WTC11 (cell line): ENCODE measurements around the gene PI3.

ENCODE experiments used
- CREB1 ChIP-seq: sonication (generic); formaldehyde crosslinking; IDR thresholded peaks from 2 replicates; pipeline ENCODE4 v1.8.0; 2023; ENCODE audit warnings: mild to moderate bottlenecking, missing genetic modification reagents
- RELA ChIP-seq: sonication (generic); formaldehyde crosslinking; IDR thresholded peaks from 2 replicates; pipeline ENCODE4 v1.8.1; 2022; ENCODE audit warnings: missing genetic modification reagents, mild to moderate bottlenecking, borderline replicate concordance
- TCF7 ChIP-seq: sonication (generic); formaldehyde crosslinking; IDR thresholded peaks from 2 replicates; pipeline ENCODE4 v1.8.0; 2022; ENCODE audit warnings: mild to moderate bottlenecking, low read depth, missing genetic modification reagents, moderate library complexity
- USF2 ChIP-seq: sonication (generic); formaldehyde crosslinking; IDR thresholded peaks from 2 replicates; pipeline ENCODE4 v1.8.1; 2023; ENCODE audit warnings: mild to moderate bottlenecking, missing genetic modification reagents, moderate library complexity
- TF ChIP-seq, protein P1 (sequence below): fragments of 200-600 bp; IDR thresholded peaks from 2 replicates; pipeline ENCODE4 v1.8.0; 2022; ENCODE audit warnings: antibody characterized with exemption
- TF ChIP-seq, protein P2 (sequence below): sonication (generic); formaldehyde crosslinking; IDR thresholded peaks from 2 replicates; pipeline ENCODE4 v1.8.0; 2022; ENCODE audit warnings: mild to moderate bottlenecking, missing genetic modification reagents
- TF ChIP-seq, protein P3 (sequence below): sonication (generic); formaldehyde crosslinking; IDR thresholded peaks from 2 replicates; pipeline ENCODE4 v1.8.1; 2022; ENCODE audit warnings: low read depth, mild to moderate bottlenecking, moderate library complexity, missing genetic modification reagents, borderline replicate concordance

- no peak for TF ChIP-seq RELA (CRISPR knock-in tag)
- TF ChIP-seq, protein P1, sequence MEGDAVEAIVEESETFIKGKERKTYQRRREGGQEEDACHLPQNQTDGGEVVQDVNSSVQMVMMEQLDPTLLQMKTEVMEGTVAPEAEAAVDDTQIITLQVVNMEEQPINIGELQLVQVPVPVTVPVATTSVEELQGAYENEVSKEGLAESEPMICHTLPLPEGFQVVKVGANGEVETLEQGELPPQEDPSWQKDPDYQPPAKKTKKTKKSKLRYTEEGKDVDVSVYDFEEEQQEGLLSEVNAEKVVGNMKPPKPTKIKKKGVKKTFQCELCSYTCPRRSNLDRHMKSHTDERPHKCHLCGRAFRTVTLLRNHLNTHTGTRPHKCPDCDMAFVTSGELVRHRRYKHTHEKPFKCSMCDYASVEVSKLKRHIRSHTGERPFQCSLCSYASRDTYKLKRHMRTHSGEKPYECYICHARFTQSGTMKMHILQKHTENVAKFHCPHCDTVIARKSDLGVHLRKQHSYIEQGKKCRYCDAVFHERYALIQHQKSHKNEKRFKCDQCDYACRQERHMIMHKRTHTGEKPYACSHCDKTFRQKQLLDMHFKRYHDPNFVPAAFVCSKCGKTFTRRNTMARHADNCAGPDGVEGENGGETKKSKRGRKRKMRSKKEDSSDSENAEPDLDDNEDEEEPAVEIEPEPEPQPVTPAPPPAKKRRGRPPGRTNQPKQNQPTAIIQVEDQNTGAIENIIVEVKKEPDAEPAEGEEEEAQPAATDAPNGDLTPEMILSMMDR = no peak
- no peak for TF ChIP-seq TCF7
- TF ChIP-seq, protein P2, sequence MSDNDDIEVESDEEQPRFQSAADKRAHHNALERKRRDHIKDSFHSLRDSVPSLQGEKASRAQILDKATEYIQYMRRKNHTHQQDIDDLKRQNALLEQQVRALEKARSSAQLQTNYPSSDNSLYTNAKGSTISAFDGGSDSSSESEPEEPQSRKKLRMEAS (CRISPR knock-in tag) = no peak
- TF ChIP-seq, protein P3, sequence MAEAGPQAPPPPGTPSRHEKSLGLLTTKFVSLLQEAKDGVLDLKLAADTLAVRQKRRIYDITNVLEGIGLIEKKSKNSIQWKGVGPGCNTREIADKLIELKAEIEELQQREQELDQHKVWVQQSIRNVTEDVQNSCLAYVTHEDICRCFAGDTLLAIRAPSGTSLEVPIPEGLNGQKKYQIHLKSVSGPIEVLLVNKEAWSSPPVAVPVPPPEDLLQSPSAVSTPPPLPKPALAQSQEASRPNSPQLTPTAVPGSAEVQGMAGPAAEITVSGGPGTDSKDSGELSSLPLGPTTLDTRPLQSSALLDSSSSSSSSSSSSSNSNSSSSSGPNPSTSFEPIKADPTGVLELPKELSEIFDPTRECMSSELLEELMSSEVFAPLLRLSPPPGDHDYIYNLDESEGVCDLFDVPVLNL (CRISPR knock-in tag) = no peak
- no peak for TF ChIP-seq CREB1 (CRISPR knock-in tag)
- no peak; the same call in 1 of the 2 replicates for TF ChIP-seq USF2
These were observed 35.2 kb downstream of the PI3 start for GRCh38 chr20:45209924-45210323.
